GM21619 (cell line): ENCODE results near the gene REXO4.
A peak's percentile ranks its signal among the peaks of the same experiment; 100 is the strongest.

Source experiments
- ATAC-seq: cut with Tn5 transposase; IDR thresholded peaks from one replicate; pipeline ENCODE4 v1.9.1; 2021; ENCODE audit not compliant: unreplicated experiment

REXO4 gene, protein sequence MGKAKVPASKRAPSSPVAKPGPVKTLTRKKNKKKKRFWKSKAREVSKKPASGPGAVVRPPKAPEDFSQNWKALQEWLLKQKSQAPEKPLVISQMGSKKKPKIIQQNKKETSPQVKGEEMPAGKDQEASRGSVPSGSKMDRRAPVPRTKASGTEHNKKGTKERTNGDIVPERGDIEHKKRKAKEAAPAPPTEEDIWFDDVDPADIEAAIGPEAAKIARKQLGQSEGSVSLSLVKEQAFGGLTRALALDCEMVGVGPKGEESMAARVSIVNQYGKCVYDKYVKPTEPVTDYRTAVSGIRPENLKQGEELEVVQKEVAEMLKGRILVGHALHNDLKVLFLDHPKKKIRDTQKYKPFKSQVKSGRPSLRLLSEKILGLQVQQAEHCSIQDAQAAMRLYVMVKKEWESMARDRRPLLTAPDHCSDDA

GRCh38 chr9:133417541-133418461 is at the start of gene REXO4:
REXO4 (minus strand) TSS chr9:133418010; CDS start chr9:133417844, 166 bp downstream.
- peak; percentile 69 for ATAC-seq

DNA sequence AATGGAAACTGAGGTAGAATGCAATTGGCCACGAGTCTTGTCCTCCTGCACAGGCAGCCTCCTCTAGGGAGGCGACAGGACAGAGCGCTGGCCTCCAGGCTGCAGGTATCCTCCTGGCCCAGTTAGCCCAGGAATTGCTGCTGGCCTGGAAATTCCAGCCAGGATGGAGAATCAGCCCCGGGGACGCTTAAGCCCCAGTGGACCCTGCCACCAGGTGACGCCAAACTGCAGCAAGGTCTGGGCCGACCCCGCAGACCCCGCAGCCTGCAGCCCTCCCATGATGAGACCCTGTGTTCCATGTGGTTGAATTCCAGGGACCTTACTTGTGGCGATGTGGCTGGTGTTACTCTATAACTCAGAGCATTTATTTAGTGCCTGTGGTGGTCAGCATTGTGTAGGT is 49.3 kb upstream of the REXO4 start:
- ATAC-seq = no peak

GRCh38 chr9:133465984-133466383 is 48.2 kb upstream of the REXO4 start:
- ATAC-seq = no peak

DNA sequence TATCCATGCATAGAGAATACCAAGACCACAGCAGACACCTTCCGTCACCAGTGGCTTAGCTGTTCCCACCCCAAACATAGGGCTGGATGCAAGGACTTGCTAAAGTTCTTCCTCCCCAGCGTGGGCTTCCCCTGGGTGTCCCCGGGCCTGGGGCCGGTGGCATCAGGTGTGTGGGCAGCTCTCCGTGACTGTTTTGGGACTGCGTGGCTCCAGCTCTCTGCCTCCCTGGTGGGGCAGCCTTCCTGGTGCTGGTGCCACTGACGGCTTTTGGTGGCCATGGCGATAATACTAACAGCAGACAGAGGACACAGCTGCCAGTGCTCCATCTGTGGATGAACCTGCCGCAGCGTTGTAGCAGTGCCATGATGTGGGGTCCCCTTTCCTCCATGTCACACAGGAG is 46.8 kb upstream of the REXO4 start:
- ATAC-seq = no peak

DNA sequence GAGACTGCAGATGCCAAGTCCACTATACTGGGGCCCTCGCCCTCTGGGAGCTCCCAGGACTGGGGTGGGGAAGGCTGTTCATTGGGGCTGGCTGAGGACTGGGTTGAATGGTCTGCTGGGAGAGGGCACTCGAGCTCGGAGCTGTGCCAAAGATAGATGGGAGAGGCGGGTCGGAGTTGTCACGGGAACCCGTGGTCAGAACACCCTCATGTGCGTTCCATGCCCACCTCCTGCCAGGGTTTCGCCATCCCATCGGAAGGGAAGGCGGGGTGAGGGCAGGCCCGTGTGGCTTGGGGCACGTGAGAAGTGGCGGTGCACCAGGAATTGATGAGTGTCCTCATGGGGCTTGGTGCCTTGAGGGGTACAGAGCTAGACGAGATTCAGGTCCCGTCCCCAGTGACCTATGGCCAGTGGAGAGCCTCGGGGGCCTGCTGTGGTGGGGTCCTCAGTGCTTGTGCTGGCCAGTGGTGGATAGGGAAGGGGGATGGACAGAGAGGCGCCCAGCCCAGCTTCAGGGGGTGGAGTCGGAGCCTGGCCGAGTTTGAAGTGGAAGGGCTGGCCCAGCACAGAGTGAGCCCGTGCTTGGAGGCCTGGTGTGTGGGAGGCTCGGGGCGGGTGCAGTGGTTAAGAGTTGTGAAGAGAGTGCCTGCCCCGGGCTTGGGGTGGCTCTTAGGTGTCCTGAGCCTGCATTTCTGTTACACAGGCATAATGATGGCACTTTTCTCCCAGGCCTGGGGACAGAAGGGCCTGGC is 46.2 kb upstream of the REXO4 start:
- ATAC-seq = no peak

DNA sequence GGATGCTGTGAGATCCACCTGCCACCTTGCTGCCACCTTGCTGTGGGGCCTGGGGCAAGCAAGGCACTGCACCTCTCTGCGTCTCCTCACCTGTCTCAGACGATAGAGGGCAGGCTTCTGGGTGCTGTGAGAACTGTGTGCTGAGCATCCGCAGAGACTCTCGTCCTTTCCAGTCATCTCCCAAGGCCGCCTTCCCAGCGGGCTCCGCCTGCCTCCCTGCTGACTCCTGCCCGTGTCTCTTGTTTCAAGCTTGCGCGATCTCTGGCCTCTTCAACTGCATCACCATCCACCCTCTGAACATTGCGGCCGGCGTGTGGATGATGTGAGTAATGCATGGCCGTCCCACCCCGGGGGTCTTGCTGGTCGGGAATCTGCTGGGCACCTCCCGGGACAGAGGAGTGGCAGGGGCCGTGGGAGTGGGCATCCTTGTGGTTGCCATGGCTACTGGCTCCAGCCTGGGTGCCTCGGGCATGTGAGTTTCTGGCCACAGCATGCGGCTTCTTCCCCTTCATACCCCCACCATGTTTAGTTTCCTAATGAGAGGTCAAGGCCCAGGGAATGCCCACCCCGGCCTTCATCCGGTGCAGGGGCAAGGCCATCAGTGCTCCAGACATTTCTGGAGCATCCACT is 45.5 kb upstream of the REXO4 start:
- ATAC-seq = no peak

DNA sequence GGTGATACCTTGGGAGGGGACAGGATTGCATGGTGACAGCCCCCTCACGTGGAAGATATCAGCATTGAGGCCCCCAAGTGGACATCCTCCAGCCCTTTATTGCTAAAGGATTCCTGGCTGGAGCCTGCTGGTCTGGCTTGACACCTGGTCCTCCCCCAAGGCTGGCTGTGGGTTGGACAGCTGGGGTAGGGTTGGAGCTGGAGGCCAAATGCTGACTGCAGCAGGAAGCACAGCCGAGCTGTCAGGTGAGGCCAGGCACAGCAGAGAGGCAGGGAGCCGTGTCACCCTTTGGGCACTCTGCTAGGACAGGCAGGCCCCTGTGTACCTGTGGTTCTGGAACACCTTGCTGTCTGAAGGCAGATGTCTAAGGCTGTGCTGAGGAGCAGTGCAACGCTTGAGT is 44.2 kb upstream of the REXO4 start:
- no peak for ATAC-seq

- ATAC-seq = peak; percentile 27
Observed at GRCh38 chr9:133460405-133461175, 42.8 kb upstream of the REXO4 start.

DNA sequence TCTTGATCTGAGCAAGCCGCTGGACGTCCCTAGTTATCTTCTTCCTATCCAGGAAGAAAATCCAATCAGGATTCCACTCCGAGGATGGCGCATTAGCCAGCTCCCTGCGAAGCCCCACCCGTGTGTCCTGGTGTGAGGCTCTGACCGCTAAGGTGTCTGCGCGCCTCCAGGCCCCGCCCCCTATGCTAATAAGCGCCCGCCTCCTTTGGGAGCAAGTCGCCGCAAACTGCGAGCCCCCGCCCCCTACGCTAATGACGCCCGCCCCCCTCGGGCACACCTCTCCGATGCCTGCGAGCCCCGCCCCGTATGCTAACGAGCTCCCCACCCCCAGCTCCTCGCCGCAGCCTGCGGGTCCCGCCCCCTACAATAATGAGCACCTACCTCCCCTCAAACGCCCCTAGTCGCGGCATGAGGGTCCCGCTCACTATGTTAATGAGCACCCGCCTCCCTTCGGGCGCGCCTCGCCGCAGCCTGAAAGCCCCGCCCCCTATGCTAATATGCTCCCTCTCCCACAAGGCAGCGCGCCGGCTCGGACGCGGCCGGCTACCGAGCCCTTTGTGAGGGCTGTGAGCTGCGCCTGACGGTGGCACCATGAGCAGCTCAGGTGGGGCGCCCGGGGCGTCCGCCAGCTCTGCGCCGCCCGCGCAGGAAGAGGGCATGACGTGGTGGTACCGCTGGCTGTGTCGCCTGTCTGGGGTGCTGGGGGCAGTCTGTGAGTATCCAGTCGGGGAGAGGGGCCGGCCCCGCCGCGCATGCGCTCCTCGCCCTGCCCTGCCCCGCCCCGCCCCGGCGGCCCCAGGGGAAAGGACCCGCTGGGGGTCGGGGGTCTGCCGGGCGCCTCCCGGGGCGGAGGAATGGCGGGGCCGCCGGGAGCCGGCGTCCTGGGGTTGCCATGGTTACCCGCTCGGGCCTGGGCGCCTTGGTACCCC is 41.9 kb upstream of the REXO4 start, which contains the start of gene CACFD1:
CACFD1 (plus strand) TSS at position 503 of the 929 bp plus-strand sequence; CDS start at position 592, 89 bp downstream.
- ATAC-seq = peak; percentile 71

GRCh38 chr9:133458643-133459312 is 41.0 kb upstream of the REXO4 start:
- ATAC-seq = no peak

DNA sequence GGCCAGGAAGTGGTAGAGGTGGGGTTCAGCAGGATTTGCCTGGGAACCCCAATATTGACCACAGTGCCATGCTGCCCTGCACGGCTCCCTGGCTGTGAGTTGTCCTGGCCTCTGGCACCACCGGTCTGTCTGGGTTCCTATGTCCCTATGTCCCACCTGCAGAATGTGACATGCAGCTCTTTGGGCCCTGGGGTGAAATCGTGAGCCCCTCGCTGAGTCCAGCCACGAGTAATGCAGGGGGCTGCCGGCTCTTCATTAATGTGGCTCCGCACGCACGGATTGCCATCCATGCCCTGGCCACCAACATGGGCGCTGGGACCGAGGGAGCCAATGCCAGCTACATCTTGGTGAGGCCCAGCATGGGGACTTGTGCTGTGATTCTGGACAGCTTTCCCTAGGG is 39.9 kb upstream of the REXO4 start:
- ATAC-seq = no peak

DNA sequence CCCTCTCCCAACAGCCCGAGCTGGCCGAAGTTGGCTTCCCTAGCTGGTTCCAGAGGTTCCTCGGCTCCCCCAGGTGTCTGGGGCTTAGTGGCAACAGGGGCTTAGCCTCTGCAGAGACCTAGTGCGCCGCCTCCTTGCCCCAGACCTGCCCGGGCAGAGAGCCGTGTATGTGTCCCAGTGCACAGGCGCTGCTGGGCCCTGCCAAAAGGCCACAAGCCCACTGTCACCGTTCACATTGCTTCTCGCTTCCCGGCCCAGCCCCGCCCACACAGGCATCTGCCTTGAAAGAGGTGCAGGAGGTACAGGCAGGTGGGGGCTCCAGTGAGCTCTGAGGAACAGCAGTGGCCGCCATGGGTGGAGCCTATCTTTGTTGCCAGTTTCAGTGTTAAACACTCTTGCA is 39.4 kb upstream of the REXO4 start:
- no peak for ATAC-seq

- no peak for ATAC-seq
Observed at GRCh38 chr9:133456409-133456808, 38.6 kb upstream of the REXO4 start.

DNA sequence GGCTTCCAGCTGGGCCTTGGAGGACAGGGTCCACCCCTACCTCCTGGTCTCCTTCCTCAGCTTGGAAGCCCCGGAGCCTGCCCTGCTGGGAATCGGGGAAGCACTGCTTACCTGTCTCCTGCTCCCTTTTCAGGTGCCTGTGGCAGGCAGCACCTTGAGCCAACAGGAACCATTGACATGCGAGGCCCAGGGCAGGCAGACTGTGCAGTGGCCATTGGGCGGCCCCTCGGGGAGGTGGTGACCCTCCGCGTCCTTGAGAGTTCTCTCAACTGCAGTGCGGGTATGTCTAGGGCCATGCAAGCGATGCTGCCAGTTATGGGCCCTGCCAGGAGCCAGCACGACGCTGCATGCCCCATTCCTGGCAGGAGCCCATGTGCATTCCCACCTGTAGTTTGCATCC is 38.1 kb upstream of the REXO4 start:
- no peak for ATAC-seq

- no peak for ATAC-seq
Observed at GRCh38 chr9:133454943-133455673, 37.3 kb upstream of the REXO4 start.

- no peak for ATAC-seq
Observed at GRCh38 chr9:133454325-133454724, 36.5 kb upstream of the REXO4 start.

- ATAC-seq = no peak
Observed at GRCh38 chr9:133453651-133454050, 35.8 kb upstream of the REXO4 start.

- no peak for ATAC-seq
Observed at GRCh38 chr9:133452562-133452961, 34.8 kb upstream of the REXO4 start.
